Tibial artery (tissue), 4 donors: ENCODE data around the gene GRN.
"Not testable (repeated sequence)": the region's sequence is repeated elsewhere in the genome, so short reads cannot be mapped to it uniquely, and the experiment has no call there.

Experiments
- DNase-seq, 2 donors: peaks; one replicate each; pipeline ENCODE4 v3.0.0-alpha.2; 2019
- H3K27ac ChIP-seq, 2 donors: fragments of 200-600 bp; sonication (generic) in 1 of 2; 1 replicate in 1 of 2; 2 replicates in 1 of 2; pipeline ENCODE4 v1.5.1; 2018 to 2019; ENCODE audit warnings: mild to moderate bottlenecking in 1 of 2
- H3K27me3 ChIP-seq, 2 donors: fragments of 200-600 bp; sonication (generic) in 1 of 2; one replicate each; pipeline versions ENCODE4 v1.5.1 to v1.6.0; 2016 to 2019
- H3K36me3 ChIP-seq, 3 donors: fragments of 200-600 bp; sonication (generic) in 2 of 3; one replicate each; pipeline ENCODE4 v1.5.1; 2016 to 2019; ENCODE audit warnings: mild to moderate bottlenecking in 2 of 3
- H3K4me1 ChIP-seq, 4 donors: fragments of 200-600 bp; sonication (generic) in 2 of 4; 1 replicate in 3 of 4; 2 replicates in 1 of 4; pipeline ENCODE4 v1.5.1; 2016 to 2019
- H3K4me3 ChIP-seq, 2 donors: fragments of 200-600 bp; sonication (generic) in 1 of 2; 1 replicate in 1 of 2; 2 replicates in 1 of 2; pipeline ENCODE4 v1.5.1; 2018 to 2019; ENCODE audit warnings: mild to moderate bottlenecking in 2 of 2
- H3K9me3 ChIP-seq, 3 donors: fragments of 200-600 bp; sonication (generic) in 1 of 3; one replicate each; pipeline ENCODE4 v1.5.1; 2016 to 2019
- intact Hi-C: fragments of 100-400 bp; cut with DNase I; formaldehyde crosslinking; loops from one replicate; pipeline ENCODE4 v1.15.0; 2023; ENCODE audit warnings: low total_unique reads
- TF ChIP-seq, protein P1 (sequence below), 2 experiments: fragments of 200-600 bp in 1 of 2; fragments of 450-650 bp in 1 of 2; IDR thresholded peaks; one replicate each; pipeline ENCODE4 v1.5.1; 2017 to 2019; ENCODE audit warnings: antibody characterized with exemption in 2 of 2, mild to moderate bottlenecking in 1 of 2, moderate library complexity in 1 of 2

The GRN gene

DNA sequence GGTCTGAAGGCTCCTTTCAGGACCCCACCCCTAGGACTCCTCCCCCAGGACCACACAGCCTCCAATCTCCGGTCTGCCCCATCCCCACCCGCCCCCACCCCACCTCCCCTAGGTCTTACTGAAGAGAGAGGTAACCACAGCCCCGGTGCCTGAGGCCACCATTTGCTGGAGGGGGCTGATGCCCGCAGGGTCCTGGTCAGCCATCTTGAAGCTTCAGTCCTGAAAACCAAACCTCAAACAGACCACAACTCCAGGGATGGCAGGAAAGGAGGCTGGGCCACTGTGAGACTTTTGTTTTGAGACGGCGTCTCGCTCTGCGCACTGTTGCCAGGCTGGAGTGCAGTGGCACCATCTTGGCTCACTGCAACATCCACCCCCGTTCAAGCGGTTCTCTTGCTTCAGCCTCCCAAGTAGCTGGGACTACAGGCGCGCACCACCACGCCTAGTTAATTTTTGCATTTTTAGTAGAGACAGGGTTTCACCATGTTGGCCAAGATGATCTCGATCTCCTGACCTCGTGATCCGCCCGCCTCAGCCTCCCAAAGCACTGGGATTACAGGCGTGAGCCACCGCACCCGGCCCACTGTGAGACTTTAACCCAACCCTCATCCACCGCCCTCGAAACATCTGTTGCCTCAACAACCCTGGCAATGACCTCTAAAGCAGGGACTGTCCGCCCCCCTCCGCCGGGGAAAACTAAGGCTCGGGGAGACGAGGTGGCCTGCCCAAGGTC lies 21.6 kb upstream of the GRN start:
- Histone ChIP-seq H3K27ac (peak overlapping the region in 1 of 2 donors; percentile 90), H3K9me3 (no peaks in the 10 kb centered on the region), H3K27me3 (peaks cover 0 to 1% of the 10 kb centered on the region in 2 donors), H3K36me3 (peaks cover 25 to 38% (median 36%) of the 10 kb centered on the region in 3 donors), H3K4me3 (peak overlapping the region; percentile 78 to 98), H3K4me1 (peaks cover 0 to 31% (median 24%) of the 10 kb centered on the region in 4 donors)
- no peak for DNase-seq
- intact Hi-C loops, result loop anchor here (2.0 kb wide), 1 partner anchor 105 kb away; the partner anchor contains the start of gene UBTF
- TF ChIP-seq, protein P1, sequence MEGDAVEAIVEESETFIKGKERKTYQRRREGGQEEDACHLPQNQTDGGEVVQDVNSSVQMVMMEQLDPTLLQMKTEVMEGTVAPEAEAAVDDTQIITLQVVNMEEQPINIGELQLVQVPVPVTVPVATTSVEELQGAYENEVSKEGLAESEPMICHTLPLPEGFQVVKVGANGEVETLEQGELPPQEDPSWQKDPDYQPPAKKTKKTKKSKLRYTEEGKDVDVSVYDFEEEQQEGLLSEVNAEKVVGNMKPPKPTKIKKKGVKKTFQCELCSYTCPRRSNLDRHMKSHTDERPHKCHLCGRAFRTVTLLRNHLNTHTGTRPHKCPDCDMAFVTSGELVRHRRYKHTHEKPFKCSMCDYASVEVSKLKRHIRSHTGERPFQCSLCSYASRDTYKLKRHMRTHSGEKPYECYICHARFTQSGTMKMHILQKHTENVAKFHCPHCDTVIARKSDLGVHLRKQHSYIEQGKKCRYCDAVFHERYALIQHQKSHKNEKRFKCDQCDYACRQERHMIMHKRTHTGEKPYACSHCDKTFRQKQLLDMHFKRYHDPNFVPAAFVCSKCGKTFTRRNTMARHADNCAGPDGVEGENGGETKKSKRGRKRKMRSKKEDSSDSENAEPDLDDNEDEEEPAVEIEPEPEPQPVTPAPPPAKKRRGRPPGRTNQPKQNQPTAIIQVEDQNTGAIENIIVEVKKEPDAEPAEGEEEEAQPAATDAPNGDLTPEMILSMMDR (IDR thresholded peaks at IDR 0.05), result no peak

DNA sequence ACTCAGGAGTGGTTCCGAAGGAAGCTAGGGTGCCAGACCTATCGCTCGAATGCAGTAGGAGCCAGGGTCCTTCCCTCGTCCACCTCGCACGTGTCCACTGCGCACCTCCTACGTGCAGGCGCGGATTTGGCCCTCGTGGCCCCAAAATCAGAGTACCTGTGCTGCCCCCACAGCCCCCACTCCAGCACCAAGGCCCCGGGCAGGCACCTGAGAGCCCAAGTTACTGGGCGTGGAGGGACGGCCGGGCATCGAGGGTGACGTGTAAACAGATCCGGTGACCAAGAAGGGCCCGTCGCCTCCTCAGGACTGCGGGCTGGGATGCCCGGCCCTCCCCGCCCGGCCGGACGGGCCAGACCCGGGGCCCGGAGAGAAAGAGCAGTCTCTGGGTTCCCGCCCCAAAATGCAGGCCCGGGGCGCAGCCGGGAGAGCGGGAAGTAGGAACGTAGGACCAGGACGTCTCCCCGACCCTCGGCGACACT lies 21.0 kb upstream of the GRN start:
- no peaks in the 10 kb centered on the region for H3K9me3 ChIP-seq
- H3K27ac ChIP-seq, result peak overlapping the region; percentile 89 to 90
- H3K4me3 ChIP-seq, result peak overlapping the region; percentile 78 to 98
- TF ChIP-seq, protein P1 (IDR thresholded peaks at IDR 0.05), result no peak
- intact Hi-C loops, result loop anchor here (2.0 kb wide), 1 partner anchor 105 kb away; the partner anchor contains the start of gene UBTF
- peaks cover 25 to 37% (median 35%) of the 10 kb centered on the region in 3 donors for H3K36me3 ChIP-seq
- H3K27me3 ChIP-seq, result no peaks in the 10 kb centered on the region
- H3K4me1 ChIP-seq, result peaks cover 0 to 31% (median 24%) of the 10 kb centered on the region in 4 donors
- DNase-seq, result no peak

DNA sequence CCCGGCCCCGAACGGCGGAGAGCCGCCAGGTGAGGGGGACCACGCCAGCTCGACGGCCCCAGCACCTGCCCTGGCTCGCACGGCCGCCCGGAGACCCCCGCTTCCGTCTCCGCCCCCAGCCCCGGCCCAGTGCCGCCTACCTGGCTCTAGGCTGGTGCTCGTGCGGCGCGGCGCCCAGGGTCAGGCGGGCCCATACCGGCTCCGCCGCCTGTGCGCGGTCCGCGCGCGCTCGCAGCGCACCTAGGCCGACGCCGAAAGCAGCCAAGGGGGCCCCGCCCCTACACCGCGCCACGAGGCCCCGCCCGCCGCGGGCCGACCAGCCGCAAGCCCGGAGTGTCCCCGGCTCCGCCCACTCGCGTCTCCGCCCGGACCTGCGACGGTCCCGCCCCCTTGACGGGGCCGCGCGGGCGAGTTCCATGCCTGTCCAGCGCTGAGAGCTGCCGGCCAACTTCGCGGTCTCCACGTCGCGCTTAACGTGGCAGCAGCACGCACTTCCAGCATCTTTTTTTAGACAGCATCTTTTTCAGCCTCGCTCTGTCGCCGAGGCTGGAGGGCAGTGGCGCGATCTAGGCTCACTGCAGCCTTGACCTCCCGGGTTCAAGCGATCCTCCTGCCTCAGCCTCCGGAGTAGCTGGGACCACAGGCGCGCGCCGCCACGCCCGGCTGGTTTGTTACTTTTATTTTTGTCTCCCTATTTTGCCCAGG lies 20.4 kb upstream of the GRN start, which contains the start of gene SLC25A39:
Gene SLC25A39 (minus strand): TSS at position 253 of the 705 bp plus-strand sequence. CDS start 1,261 bp downstream, outside the sequence.
- intact Hi-C loops, result loop anchor here (2.0 kb wide), 1 partner anchor 106 kb away; the partner anchor contains the start of gene UBTF
- peak within 1 kb of the TSS; percentile 78 to 98 for H3K4me3 ChIP-seq
- peak within 1 kb of the TSS; percentile 89 to 90 for H3K27ac ChIP-seq
- peaks cover 25 to 31% (median 29%) of the 10 kb centered on the region in 3 donors for H3K36me3 ChIP-seq
- peak; percentile 92 to 97 for DNase-seq
- H3K4me1 ChIP-seq, result peaks cover 0 to 31% (median 24%) of the 10 kb centered on the region in 4 donors
- TF ChIP-seq, protein P1 (IDR thresholded peaks at IDR 0.05), result no peak
- no peaks in the 10 kb centered on the region for H3K9me3 ChIP-seq
- H3K27me3 ChIP-seq, result no peaks in the 10 kb centered on the region

DNA sequence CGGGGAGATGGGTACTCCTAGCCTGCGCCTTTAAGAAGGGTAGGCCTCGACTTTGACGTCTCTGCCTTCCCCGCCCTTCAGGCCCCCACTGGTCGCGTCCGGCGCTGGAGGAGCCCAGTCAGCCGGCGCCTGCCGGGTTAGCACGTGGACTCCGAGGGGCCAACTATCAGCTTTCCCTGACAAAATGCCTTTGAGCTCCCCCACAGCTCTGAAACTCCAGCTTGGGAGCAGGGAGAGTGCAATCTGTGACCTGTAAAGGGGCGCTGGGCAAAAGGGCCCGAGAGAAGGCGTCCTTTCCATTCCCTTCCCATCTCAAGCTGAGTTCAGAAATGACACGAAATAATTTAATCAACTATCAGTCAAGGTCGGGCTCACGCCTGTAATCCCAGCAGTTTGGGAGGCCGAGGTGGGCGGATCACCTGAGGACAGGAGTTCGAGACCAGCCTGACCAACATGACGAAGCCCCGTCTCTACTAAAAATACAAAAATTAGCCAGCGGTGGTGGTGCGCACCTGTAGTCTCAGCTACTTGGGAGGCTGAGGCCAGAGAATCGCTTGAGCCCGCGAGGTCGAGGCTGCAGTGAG lies 18.1 kb upstream of the GRN start:
- DNase-seq, result peak; percentile 96 to 99
- H3K27ac ChIP-seq, result peak overlapping the region; percentile 89 to 90
- H3K4me3 ChIP-seq, result peak overlapping the region; percentile 78 to 98
- peaks cover 5 to 9% (median 7%) of the 10 kb centered on the region in 3 donors for H3K36me3 ChIP-seq
- no peaks in the 10 kb centered on the region for H3K9me3 ChIP-seq
- intact Hi-C loops, result no loop called here
- TF ChIP-seq, protein P1 (IDR thresholded peaks at IDR 0.05), result peak in 1 of 2 experiments; percentile 25
- H3K4me1 ChIP-seq, result peaks cover 0 to 34% (median 24%) of the 10 kb centered on the region in 4 donors
- H3K27me3 ChIP-seq, result no peaks in the 10 kb centered on the region

DNA sequence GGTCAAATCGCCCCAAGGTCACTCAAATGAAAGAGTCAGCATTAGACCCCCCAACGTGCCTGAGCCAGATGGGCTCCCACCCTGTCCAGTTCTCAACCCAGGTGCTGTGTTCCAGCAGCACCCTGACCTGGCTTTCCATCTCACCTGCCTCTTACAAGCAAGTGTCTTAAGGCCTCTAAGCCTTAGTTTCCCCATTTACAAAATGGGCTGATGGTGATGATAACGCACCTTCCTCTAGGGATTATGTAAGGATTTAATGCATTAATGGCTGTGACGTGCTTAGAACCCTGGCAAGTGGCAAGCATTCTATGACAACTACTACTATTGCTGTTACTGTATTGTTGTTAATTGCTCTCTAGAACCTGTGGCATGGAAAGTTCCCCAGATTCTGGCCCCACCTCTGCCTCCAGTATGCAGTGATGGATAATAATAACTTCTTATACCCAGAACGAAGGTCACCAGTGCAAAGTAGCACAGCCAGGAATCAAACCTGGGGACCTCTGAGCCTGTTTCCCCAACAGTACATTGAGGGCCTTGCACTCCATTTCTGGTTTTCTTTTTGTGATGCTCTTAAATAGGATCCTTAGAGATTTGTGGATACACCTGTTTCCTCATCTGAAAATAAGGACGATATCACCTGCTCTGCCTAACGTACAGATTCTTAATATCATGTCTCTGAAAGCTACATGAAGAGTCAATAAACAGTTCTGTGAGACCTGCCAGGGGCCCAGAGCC lies 17.2 kb upstream of the GRN start:
- no peak for DNase-seq
- H3K27me3 ChIP-seq, result peaks cover 0 to 2% of the 10 kb centered on the region in 2 donors
- TF ChIP-seq, protein P1 (IDR thresholded peaks at IDR 0.05), result no peak
- H3K4me1 ChIP-seq, result peaks cover 0 to 32% (median 20%) of the 10 kb centered on the region in 4 donors
- no peak overlapping the region for H3K27ac ChIP-seq
- intact Hi-C loops, result no loop called here
- no peaks in the 10 kb centered on the region for H3K9me3 ChIP-seq
- H3K4me3 ChIP-seq, result no peak overlapping the region
- no peaks in the 10 kb centered on the region for H3K36me3 ChIP-seq

DNA sequence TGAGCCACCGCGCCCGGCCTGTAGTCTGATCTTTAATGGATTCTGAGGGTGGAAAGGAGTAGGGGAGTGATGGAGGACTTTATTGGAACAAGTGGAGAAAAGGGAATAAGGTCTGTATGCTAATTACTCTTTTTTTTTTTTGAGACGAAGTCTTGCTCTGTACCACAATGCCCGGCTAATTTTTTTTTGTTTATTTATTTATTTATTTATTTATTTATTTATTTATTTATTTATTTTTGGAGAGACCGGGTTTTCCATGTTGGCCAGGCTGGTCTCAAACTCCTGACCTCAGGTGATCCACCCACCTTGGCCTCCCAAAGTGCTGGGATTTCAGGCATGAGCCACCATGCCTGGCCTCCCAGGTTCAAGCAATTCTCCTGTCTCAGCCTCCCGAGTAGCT lies 15.6 kb upstream of the GRN start:
- H3K27me3 ChIP-seq, intact Hi-C loops, H3K27ac ChIP-seq, H3K4me3 ChIP-seq, H3K9me3 ChIP-seq, H3K36me3 ChIP-seq, DNase-seq: not testable (repeated sequence)
- H3K4me1 ChIP-seq, result peaks cover 0 to 18% (median 7%) of the 10 kb centered on the region in 4 donors

DNA sequence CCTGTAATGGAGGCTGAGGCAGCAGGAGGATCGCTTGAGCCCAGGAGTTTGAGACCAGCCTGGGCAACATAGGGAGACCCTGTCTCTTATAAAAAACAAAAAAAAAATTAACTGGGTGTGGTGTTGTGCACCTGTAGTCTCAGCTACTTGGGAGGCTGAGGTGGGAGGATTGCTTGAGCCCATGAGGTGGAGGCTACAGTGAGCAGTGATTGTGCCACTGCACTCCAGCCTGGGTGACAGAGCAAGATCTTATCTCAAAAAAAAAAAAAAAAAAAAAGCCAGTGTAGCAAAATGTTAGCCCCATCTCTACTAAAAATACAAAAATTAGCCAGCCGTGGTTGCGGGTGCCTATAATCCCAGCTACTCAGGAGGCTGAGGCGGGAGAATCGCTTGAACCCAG lies 14.8 kb upstream of the GRN start:
- H3K27ac ChIP-seq, H3K9me3 ChIP-seq, H3K36me3 ChIP-seq, H3K27me3 ChIP-seq, H3K4me3 ChIP-seq, DNase-seq: not testable (repeated sequence)
- intact Hi-C loops, result loop anchor here (2.0 kb wide), 1 partner anchor 119 kb away; no protein-coding TSS in a partner anchor
- peaks cover 0 to 18% (median 7%) of the 10 kb centered on the region in 4 donors for H3K4me1 ChIP-seq
